Ramos (cell line): ENCODE results near the gene BRF1.

Source experiments
- in situ Hi-C: fragments of 300-500 bp; cut with MboI; formaldehyde crosslinking; loops from one replicate; pipeline ENCODE4 v1.14.3; 2022; ENCODE audit warnings: low sequenced_read_pairs; ENCODE audit not compliant: unreplicated experiment

The BRF1 gene

GRCh38 chr14:105334383-105335230, 33.8 kb upstream of the BRF1 start:
- in situ Hi-C loops, result loop anchor here (25.0 kb wide), 1 partner anchor 122 kb away; no protein-coding TSS in a partner anchor

- in situ Hi-C loops, result loop anchor here (25.0 kb wide), 1 partner anchor 121 kb away; no protein-coding TSS in a partner anchor
These were observed 33.0 kb upstream of the BRF1 start for GRCh38 chr14:105333613-105334364.

- in situ Hi-C loops, result loop anchor here (25.0 kb wide), 1 partner anchor 121 kb away; no protein-coding TSS in a partner anchor
These were observed 32.3 kb upstream of the BRF1 start for GRCh38 chr14:105333020-105333490.

GRCh38 chr14:105332350-105332874, 31.6 kb upstream of the BRF1 start:
- in situ Hi-C loops, result loop anchor here (25.0 kb wide), 1 partner anchor 120 kb away; no protein-coding TSS in a partner anchor

DNA sequence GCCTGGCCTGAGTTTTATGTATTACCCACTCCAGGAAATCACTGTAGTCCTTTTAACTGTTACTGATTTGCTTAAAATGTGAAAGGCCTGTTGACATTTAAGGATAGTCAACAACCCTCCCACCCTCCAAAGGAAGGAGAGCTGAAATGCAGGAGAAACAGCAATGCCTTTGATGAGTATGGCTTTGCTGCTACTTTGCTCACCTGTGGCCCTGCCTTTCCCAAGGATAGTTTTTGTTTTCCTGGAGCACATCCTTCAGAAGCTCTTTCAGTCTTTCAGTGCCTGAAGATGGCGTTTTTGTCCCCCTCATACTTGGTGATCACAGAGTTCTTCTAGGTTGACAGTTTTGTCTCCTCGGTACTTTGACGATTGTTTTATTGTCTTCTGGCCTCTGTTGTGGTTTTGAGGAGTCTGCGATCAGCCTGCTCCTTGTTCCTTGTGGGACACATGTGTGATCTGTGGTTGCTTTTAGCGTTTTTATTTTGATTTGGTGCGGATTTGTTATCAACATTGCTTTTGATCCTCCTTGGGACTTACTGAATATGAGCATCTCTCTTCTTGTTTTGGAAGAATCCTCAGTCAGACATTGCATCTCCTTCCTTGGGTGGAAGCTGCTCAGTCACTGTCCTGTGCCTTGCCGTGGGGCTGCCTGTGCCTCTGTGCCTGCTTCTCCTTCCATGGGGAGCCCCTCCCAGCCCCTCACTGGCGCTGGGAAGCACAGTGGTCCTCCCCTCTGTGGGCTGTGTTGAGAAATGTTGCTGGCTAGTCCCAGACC, 31.0 kb upstream of the BRF1 start:
- in situ Hi-C loops, result loop anchor here (25.0 kb wide), 1 partner anchor 119 kb away; no protein-coding TSS in a partner anchor

DNA sequence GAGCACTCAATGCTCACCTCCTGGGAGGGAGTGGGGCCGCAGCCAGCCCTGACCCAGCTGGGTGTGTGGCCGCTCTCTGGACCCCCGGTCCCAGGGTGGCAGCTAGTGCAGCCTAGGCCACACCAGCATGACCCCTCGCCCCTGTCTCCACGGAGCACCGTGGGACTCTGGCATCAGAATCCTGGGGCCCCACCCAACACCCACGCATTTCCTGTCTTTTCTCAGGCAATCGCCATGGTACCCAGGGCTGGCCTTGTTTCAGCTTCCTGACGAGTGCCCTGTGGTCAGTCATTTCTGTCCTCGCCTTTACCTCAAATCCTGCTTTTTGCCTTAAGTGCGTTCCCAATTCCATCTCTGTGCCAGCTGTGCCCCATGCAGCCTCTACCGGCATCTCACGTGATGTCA, 29.7 kb upstream of the BRF1 start:
- in situ Hi-C loops, result loop anchor here (25.0 kb wide), 1 partner anchor 118 kb away; no protein-coding TSS in a partner anchor

- in situ Hi-C loops, result loop anchor here (25.0 kb wide), 1 partner anchor 117 kb away; no protein-coding TSS in a partner anchor
These were observed 28.8 kb upstream of the BRF1 start for GRCh38 chr14:105329411-105330150.

GRCh38 chr14:105328678-105329390, 28.0 kb upstream of the BRF1 start:
- in situ Hi-C loops, result loop anchor here (25.0 kb wide), 1 partner anchor 117 kb away; no protein-coding TSS in a partner anchor

DNA sequence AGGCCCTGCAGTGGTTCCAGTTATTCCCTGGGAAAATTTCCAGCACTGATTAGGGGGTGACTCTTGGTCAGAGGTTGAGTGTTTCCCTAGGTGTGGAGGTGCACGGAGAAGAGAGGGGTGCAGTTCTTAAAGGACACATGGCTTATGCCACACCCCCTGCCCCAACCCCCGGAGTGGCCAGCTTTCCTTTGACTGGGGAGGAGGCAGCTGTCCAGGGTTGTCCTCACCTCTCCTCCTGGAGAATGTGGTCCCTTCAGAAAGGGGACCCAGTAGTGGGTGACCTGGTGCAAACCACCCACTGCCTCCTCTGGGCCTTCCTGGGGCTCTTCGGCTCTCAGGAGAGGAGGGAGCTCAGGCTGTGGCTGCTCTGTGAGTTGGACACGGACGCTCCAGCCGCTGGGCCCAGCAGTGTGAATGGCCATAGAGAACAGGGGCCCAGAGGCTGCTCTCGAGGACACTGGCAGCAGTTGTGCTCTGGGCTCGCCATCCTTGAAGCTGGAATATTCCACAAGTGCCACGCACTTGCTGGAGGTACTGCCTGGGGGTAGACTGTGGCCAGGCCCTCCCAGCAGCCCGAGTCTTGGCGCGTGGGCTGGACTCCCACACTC, 27.4 kb upstream of the BRF1 start:
- in situ Hi-C loops, result loop anchor here (25.0 kb wide), 1 partner anchor 116 kb away; no protein-coding TSS in a partner anchor

DNA sequence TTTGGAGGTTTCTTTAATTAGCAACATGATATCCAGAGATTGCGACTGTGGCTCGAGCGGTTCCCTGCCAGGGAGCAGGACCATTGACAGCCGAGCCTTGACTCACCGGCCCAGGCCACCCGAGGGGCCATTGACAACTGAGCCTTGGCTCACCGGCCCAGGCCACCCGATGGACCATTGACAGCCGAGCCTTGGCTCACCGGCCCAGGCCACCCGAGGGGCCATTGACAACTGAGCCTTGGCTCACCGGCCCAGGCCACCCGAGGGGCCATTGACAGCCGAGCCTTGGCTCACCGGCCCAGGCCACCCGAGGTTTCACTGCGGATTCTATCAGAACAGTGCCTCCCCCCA, 26.9 kb upstream of the BRF1 start:
- in situ Hi-C loops, result loop anchor here (25.0 kb wide), 1 partner anchor 115 kb away; no protein-coding TSS in a partner anchor

- in situ Hi-C loops, result loop anchor here (25.0 kb wide), 1 partner anchor 115 kb away; no protein-coding TSS in a partner anchor
These were observed 26.3 kb upstream of the BRF1 start for GRCh38 chr14:105326891-105327694.

DNA sequence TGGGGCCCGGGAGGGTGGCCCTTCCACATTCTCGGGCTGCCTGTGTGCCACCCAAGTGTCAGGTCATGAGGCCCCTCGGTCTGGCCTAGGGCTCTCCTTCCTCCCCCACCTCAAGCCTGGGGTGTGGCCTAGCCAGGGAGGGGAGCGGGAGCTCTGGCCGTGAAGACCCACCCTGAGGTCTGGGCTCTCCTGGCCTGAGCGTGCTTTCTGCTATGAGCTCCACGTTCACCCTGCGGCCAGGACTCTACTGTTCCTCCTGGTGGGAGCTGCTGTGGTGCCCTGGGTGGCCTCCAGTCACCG, 25.7 kb upstream of the BRF1 start:
- in situ Hi-C loops, result loop anchor here (25.0 kb wide), 1 partner anchor 114 kb away; no protein-coding TSS in a partner anchor

DNA sequence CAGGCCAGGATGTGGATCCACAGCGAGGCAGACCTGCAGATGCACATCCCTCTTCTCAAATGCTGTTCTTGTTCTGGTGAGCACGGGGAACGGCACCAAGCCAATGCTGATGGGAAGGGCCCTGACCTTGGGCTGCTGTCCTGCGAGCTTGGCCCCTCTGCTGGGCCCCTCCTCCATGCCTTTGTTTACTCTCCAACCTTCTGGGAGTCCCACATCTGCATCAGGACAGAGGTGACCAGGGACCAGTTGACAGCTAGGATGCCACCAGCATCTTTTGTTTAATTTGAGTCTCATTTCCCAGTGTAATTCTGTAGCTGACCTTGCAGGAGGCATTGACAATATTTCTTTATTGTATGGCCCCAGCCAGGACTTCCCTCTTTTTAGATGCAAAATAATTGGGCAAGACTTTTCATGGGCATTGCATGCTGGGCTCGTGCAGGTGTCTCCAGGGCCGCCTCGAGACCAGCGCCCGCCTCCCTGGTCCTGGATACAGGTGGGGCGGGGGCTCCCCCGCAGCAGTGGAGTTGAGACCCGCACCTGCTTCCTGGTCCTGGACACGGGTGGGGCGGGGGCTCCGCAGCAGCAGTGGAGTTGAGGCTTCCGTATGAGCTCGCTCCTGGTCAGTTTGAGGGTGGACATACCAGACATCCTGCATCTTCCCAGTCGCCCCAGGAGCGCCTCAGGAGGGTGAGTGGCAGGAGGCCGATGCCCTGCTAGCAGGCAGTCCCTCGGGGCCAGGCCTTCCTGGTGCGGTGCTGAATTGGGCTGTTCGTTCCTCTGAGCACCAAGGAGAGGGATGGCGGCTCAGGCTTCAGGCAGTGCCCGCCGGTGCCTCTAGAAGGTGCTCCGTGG, 25.1 kb upstream of the BRF1 start:
- in situ Hi-C loops, result loop anchor here (25.0 kb wide), 1 partner anchor 114 kb away; no protein-coding TSS in a partner anchor

GRCh38 chr14:105325303-105325702, 24.5 kb upstream of the BRF1 start:
- in situ Hi-C loops, result loop anchor here (25.0 kb wide), 1 partner anchor 113 kb away; no protein-coding TSS in a partner anchor

- in situ Hi-C loops, result loop anchor here (25.0 kb wide), 1 partner anchor 113 kb away; no protein-coding TSS in a partner anchor
These were observed 24.1 kb upstream of the BRF1 start for GRCh38 chr14:105324871-105325270.
